B cell (primary cell): ENCODE results near the gene IYD.
"Not testable (repeated sequence)": the region's sequence is repeated elsewhere in the genome, so short reads cannot be mapped to it uniquely, and the experiment has no call there.

Source experiments
- CTCF ChIP-seq: fragments of 200-600 bp; IDR thresholded peaks from one replicate; pipeline ENCODE4 v1.8.0; 2022; ENCODE audit warnings: antibody characterized with exemption, mild to moderate bottlenecking
- EZH2 ChIP-seq: IDR thresholded peaks from 2 replicates; pipeline ENCODE4 v1.6.1; 2012; ENCODE audit warnings: borderline replicate concordance, low read depth, mild to moderate bottlenecking, moderate library complexity, low read length; ENCODE audit not compliant: insufficient read depth, poor library complexity, severe bottlenecking

GRCh38 chr6:150449055-150449454, 80.2 kb downstream of the IYD start:
- not testable (repeated sequence) for TF ChIP-seq CTCF, EZH2
